NCI-H2171 treated with DMSO at 0.1 percent for 48 hours (cell line): ENCODE data around the gene ABCF2.
A peak's percentile ranks its signal among the peaks of the same experiment; 100 is the strongest.

Experiments
- DNase-seq: peaks from one replicate; lab custom pipeline; 2025; lab: John Stamatoyannopoulos, UW

ABCF2 gene

DNA sequence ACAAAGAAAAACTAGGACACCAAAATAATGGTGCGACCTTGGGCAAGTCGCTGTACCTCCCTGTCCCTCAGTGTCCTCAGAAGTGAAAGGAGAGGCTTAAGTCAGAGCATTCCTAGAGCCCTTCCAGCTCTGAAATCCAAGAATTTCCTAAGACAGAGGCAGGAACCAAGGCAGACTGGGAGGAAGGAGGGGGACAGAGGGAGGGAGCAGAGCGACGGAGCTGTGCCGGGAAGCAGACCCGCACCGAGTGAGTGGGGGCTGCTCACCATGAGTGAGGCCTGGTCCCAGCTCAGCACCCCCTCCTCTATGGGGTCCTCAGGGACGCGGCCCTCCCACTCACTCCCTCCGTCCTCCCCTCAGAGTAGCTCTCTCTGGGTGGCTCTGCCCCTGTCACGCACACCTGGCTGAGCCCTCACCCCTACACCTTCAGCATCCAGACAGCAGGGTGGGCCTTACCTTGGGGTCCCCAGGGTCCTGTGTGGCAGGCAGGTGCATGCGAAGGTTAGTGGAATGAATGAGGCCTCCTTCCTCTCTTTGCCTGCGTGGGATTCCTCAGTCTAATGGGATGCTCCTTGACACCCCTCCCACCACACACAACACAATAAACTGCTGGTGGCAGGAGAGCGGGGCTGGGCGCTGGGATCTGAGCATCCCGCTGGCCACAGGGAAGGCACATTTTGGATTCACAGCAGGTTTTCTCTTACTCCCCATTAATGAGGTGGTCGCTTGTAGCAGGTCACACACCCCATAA is 26.1 kb upstream of the ABCF2 start:
- no peak for DNase-seq

DNA sequence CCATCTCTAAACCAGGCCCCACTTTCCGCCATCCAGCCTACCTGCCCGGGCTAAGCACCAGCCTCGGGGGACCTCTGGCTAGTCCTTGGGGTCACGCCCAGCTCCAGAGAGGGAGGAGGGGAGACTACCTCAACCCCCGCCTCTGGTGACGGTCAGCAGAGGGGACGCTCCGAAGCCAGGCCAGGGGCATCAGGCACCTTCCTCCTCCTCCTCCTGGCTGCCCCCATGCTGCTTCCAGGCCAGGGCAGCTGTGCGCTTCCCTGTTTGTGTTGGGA is 25.5 kb upstream of the ABCF2 start:
- DNase-seq, result no peak

DNA sequence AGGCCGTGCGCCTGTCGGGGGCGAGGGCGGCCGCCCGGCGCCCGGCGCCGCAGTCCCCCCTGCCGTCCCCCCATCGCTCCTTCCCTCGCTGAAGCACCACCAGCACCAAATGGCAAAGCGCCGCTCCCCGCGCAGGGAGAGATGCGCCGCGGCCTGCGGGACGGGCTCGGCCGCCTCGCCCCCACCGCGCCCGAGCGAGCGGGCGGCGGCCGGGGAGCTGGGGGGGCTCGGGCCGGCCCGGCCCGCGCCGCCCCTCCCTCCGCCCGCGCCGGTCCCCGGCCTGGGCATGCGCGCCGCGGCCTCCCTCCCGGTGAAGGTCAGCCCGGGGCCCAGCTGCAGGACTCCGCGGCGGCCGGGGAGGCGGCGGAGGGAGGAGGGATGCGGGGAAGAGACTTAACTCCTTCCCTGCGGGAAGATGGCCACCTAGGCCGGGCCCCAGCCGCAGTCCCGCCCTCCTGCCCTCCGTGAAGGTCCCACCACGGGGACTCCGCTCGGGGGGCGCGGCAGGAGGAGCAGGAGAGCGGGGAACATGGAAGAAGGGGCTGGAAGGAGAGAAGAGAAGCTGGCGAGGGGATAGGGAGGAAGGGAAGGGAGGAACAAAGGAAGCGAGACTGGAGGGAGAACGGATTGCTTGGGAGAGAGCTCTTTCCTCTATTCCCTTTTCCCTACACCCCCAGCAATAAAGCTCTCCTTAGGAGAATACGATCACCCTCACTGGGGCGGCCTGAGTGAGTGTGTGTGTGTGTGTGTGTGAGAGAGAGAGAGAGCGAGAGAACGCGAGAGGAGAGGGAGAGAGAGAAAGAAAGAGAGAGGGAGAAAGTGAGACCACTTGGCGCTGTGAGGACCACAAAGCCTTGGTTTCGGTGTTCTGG is 24.9 kb upstream of the ABCF2 start:
- DNase-seq, result peak; percentile 67

DNA sequence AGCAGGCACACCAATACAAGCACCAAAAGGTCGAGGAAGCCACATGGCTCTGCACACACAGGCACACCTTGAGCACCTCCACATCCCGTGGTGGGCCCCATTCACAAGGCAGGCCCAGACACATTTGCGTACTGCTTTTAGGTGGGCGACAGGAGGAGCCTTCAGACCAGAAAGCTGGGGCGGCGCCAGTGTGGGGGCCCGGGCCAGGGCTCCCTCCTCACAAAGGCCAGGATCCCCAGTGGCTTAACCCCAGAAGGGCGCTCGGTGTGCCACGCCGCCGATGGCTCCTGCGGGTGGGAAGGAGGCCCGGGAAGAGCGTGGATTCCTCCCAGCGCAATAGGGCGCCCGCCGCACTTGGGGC is 24.3 kb upstream of the ABCF2 start:
- DNase-seq, result peak; percentile 65

DNA sequence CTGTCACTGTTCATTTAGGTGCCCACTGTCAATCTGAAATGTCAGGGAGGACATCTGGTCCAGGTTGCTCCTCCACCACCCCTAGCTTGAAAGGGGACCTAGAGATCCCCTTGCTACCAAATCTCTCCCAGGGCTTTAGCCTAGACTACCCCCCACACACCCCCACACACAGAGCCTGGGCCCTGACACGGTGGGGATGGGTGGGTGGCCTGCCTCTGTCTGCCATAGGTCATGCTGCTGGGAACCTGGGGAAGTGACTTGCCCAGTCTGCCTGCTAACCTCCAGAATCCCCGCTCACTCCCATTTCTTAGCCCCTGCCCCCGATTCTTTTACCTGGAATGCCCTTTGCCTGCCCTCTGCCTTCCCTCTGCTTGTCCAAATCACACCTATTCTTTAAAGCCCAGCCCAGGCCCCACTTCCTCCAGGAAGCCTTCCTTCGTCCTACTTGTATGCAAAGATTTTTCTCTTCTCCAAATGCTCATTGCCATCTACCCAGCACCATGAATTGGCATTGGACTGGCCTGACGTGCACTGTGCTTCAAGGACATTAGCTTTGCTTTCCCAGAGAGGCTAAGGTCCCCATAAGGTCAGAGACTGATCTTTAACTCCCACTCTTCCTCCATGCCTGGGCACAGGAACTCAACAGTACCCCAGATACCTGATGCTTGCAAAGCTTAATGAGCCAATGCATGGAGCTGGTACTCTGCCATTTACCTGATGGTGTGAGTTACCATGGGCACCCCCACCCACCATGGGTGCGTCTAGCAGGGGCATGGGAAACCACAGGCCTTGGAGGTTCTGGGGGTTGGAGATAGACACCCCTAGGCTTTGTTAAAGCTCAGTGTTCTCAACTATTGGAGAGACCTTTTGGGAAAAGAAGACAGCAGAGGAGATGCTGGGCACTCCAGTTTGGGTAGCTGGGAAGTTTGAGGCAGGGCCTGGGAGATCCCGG is 23.5 kb upstream of the ABCF2 start:
- DNase-seq, result no peak

DNA sequence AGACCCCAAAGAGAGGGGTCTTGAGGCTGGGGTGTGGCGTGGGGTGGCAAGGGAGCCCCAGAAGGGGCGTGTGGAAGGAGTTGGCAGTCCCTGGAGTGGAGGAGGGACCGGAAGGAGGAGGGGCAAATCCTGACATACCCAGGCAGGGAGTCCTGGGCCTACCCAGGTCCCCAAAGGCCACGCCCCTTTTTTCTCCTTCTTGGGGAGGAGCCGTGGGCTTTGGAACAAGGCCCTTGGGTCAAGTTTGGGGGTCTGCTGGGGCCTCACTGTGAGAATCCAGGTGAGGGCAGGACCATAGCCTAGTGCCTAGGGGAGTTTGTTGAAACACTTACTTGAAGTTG is 22.7 kb upstream of the ABCF2 start:
- no peak for DNase-seq

DNA sequence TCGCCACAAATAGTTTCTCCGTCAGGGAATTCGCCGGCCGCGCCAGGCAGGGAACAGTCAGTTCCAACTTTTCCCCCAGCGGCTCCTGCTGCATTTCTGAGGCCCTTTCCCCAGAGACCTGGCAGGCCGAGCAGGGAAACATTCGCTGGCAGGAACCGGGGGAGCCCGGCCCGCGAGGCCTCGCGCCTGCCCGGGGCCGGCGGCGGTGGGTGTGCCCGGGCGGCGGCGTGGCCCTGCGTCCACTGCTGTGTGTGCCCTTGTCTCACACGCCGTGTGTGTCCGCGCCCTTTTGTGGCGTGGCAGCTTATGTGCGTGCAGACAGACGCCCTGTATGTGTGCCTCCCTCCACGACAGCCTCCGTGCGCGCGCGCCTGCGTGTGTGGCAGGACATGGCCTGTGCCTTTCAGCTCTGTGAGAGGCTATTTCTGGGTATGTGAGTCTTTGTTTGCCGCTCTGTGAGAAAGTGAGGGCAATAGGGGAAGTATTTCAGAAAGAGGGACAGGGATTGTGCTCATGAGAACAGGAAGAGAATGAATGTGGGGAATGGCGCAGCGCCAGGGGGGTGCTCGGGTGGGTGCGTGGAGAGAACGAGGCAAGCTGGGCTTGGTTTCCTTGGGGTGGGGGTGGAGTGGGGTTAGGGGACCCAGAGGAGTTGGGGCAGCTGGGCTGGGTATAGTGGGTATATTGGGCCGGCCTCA is 22.2 kb upstream of the ABCF2 start:
- DNase-seq, result no peak

DNA sequence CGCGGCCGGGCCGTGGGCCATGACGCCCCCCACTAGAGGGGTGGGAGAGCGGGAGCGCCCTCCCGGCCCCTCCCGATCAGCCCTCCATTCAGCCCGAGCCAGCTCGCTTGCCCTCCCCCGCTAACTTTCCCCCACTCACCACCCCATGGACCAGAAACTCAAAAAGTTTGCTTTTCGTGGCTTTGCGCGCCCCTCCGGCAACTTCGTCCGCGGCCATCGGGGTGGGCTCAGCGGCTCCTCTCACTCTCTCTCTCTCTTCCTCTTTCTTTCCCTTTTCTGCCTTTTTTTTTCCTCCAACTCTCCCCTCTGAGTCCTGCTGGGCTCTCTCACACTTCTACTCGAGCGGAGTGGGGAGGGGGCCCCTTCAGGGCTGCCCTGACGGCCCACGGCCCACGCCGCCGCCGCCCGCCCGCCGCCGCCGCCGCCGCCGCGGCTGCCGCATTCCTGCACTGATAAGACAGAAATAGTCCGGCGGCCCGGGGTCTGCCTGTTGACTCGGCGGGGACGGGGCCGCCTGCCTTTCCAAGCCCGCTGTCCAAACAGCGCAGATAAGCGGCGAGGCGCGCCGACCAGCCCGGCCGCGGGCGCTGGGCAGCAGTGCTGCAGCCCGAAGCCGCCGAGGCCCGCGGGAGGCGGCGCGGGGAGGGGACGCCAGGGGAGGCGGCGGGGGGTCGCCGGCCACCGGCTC is 21.5 kb upstream of the ABCF2 start, which contains the start of gene SMARCD3:
Gene SMARCD3, minus strand, starts transcription at position 349 of the 688 bp plus-strand sequence. Its CDS starts 132 bp downstream, at position 217.
- peak; percentile 62 for DNase-seq

DNA sequence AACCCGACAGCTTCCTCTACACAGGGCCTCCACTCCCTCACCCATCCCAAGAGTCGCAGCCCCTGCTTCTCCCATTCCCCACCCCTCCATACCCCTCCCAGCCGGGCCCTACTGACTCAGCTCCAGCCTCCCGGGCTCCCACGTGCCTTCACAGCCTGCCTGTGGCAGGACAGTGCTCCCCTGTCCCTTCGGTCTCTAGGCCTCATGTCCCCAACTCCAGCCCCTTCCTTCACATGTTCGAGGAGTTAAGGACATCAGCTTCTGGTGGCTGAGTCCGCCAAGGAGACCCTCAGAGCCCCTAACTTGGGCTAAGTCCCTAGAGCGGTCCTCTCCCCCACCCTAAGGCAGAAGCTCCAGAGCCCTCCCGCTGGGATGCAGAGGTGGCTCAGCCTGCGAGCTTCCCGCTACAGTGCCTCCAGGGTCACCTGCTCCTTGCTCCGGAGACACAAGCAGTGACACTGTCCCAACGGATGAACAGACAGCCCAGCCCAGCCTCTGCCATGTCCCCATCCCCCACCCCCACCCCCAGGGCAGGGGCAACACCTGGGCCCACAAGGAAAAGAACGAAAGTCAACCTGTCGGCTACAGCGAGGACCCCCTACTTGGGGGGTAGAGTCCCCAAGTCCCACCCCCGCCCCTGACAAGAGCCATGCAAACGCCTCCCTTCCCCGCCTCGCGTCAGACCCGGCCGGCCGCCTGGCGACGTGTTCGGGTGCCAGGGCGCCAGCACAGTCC is 20.8 kb upstream of the ABCF2 start:
- no peak for DNase-seq

DNA sequence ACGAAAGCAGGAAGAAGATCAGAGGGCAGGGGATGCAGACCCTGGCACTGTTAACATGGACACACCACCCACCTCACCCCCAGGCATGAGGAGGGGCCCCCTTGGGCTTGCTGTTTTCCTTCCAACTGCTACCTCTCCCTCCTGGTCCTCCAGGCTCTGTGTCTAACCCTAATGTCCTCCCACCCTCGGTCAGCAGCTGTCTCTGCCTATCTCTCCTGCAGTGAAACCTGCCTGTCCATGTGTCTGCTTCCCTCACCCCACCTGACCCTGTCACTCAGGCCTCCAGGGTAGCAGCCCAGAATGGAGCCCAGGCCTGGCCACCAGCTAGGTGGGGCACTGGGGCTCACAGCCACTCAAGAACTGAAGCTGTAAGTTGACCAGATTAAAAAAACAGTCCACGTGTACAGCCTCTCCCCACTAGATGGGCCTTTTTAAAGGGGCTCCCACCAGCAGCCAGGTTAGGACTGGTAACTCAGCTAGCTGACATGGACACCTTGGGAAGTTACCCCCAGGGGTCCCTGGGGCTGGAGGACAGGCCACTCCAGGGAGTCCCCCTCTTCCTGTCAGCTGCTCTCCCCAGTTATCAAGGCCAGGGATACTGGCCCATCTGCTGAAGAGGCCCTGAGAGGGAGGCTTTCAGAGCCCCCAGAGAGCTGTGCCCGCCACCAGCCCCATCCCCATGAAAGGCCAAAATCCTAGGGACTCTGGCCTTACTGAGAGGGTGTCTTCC is 20.0 kb upstream of the ABCF2 start:
- no peak for DNase-seq

DNA sequence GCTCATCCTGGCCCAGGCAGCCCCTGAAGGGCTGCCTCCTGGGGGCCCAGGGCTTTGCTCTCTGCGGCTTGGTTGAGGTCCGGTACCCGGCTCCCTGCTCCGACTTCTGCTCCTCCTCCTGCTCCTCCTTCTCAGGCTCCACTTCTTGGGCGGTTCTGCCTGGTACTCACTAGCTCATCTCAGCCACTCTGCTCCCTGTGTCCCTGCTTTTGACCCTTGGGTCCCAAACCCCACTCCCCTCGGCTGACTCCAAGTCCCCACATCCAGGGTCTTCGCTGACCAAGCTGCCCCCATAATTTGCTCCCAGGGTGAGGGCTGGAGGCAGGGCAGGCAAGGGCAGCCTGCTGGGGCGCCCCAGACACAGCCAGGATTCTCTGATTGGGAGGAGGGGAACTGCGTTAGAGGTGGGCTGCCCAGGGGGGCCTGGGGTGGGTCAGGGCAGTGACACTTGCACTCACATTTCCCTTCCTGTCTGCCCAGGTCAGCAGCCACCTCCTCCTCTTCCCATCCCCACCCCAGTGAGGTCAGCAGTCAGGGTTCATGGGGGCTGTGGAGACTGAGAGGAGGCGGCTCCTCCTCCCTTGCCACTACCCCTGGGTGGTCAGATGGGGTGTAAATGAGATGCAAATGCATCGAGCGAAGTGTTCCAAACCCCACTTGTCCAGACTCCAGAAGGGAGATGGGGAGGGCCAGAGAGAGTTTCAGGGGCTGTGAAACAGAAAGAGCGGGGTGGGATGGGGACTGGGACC is 19.3 kb upstream of the ABCF2 start:
- DNase-seq, result no peak

DNA sequence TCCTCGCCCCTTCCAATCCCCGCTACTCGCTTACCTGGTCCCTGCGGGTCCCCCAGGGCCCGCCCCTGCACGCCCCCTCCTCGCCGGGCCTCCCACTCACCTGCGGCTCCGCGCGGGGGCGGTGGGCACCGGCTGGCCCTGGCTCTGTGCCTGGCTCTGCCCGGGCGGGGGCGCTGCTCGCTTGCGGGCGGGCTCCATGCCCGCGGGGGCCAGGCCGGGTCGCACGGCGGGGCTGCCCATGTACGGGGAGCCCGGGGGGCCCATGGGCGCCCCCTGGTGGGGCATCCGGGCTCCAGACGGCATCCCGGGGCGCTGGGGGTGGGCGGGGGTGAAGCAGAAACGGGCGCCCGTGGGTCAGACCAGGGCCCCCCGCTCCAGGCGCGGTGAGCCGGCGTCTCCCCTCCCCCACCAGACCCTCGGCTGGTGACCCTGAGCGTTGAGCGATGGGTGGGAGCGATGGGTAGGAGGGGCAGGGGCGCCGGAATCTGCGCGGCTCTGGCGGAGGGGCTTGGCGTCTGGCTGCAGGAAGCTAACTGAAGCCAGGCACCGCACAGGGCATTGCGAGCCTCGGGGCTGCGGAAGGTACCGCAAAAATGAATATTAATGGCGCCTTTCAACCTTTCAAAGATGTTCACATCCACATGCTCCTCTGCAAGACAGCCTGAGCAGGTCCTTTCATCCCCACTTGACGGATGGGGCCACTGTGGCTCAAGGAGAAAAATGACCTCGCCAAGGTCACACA is 18.5 kb upstream of the ABCF2 start:
- DNase-seq, result peak; percentile 49

DNA sequence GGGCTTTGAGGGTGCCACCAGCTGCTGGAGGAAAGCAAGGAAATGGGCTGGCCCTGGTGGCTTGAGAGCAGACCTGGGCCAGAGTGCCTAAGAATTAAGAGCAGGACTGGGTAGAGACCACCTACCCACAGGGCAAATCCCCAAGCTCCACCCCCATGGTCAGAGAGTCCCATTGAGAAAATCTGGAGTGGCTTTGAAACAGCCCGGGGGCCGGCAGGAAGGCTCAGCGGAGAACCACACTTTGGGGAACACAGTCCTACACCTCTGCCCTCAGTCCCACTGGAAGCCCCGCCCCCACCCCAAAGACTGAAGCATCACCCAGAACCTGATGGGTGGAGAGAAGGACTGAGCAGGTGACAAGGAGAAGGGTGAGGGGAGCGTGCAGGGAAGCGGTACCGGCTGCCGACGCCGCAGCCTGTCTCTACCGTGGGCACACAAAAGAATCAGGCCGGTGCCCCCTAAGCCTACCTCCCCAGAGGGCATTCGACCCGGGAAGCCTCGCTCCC is 17.9 kb upstream of the ABCF2 start:
- peak; percentile 49 for DNase-seq

DNA sequence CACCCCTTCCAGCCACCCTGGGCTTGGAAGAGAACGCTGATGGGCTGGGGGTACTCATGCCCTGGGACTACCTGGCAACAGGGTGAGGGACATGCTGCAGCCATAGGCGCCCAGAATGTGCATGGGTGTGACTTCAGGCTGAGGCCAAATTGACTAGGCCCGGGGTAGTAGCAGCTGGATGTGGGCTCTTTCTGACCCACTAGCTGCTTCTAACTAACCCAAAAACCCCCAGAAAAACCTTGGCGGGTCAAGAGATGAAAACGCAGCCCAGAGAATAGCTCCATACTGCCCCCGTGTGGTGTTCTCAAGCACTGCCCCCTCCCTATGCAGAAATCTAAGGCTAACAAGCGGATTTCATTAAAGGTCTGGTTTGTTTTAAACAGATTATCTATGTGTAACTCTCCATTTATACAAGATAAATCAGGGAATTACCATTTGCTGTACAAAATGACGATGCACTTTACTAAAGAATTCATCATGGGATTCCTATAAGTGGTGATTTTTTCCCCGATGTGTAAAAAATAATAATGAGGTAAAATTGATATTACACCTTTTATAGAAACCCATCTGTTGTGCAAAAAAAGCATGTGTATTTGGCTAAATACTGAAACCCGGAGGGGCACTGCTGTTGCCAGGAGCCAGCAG is 17.3 kb upstream of the ABCF2 start:
- DNase-seq, result peak; percentile 27

DNA sequence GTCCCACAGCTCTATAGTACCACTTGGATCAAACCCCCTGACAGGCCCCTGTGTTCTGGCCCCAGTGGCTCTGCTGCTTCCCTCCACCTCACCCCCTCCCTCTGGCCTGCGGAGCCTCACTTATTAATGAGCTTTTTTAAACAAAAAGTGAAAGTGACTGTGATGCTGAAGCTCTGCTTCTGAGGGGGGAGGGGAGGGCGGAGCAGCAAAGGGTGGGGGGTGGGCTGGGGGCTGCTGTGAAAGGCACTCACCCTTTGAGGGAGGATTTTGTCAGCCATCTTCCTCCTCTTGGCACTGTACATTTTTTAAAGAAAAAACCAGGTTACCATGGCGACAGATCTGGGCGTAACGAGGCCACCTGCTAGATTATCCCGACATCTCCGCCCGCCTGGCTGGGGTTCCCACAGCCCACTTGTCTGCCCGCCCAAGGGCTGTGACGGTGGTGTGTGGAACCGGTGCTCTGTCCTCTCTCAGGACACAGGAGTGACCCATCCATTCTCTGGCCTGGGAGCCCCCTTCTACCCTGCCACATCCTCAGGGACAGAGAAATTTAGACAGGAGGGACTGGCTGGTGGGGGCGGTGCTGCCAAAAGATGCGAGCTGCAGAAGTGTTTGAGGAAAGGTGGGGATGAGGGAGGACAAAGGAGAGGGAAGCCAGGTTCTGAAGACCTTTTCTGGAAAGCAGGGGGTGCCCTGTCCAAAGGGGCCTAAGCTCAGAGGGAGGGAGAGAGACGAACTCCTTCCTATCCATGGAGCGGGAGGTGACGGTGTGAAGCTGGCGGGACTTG is 16.6 kb upstream of the ABCF2 start:
- peak; percentile 77 for DNase-seq

DNA sequence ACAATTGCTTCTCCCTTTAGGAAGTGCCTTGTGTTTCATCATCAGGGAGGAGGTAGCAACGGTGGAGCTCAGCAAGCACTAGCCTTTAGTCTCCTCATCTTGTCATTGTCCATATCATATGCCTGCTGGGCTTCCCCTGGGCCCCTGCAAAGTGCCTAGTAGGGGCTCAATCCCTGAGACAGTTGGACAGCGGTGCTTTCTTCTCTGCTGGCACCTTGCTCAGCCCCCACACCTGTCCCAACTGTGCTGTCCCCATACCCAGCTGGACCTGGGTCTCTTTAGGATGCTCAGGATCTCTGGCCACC is 16.0 kb upstream of the ABCF2 start:
- no peak for DNase-seq
